ENCODE data around the gene LPP. TPM values are rescaled to one million over a fixed set of nuclear protein-coding genes. Genes with fewer than 3 reads are reported as not detected.
A peak's percentile ranks its signal among the peaks of the same experiment; 100 is the strongest.

The LPP gene
- total RNA-seq, 1 donor from 2014 or later = 28.2 TPM

- no peak overlapping the region for H3K4me3 ChIP-seq (ENCODE audit: low read length in 3 of 3)
- no peaks in the 10 kb centered on the region for H3K36me3 ChIP-seq (ENCODE audit: control insufficient read depth in 3 of 3, insufficient read depth in 3 of 3, low read length in 3 of 3)
- H3K4me1 ChIP-seq (ENCODE audit: control insufficient read depth in 3 of 3, insufficient read depth in 3 of 3, low read length in 3 of 3) = peaks cover 0 to 12% (median under 1%) of the 10 kb centered on the region in 3 donors
- H3K9me3 ChIP-seq (ENCODE audit: control insufficient read depth in 3 of 3, low read length in 3 of 3) = no peaks in the 10 kb centered on the region
- no peaks in the 10 kb centered on the region for H3K27me3 ChIP-seq (ENCODE audit: control insufficient read depth in 3 of 3, insufficient read depth in 3 of 3, low read length in 3 of 3)
- H3K9ac ChIP-seq (ENCODE audit: low read depth in 1 of 3, low read length in 3 of 3) = no peak overlapping the region
- H3K27ac ChIP-seq (ENCODE audit: low read depth, low read length) = no peak overlapping the region
These were observed 510.8 kb downstream of the LPP start for GRCh38 chr3:188664795-188665194.

- no peak overlapping the region for H3K4me3 ChIP-seq (ENCODE audit: low read length in 3 of 3)
- no peaks in the 10 kb centered on the region for H3K27me3 ChIP-seq (ENCODE audit: control insufficient read depth in 3 of 3, insufficient read depth in 3 of 3, low read length in 3 of 3)
- H3K9ac ChIP-seq (ENCODE audit: low read depth in 1 of 3, low read length in 3 of 3) = no peak overlapping the region
- no peak overlapping the region for H3K27ac ChIP-seq (ENCODE audit: low read depth, low read length)
- H3K4me1 ChIP-seq (ENCODE audit: control insufficient read depth in 3 of 3, insufficient read depth in 3 of 3, low read length in 3 of 3) = peaks cover 0 to 6% (median 0%) of the 10 kb centered on the region in 3 donors
- no peaks in the 10 kb centered on the region for H3K9me3 ChIP-seq (ENCODE audit: control insufficient read depth in 3 of 3, low read length in 3 of 3)
- H3K36me3 ChIP-seq (ENCODE audit: control insufficient read depth in 3 of 3, insufficient read depth in 3 of 3, low read length in 3 of 3) = no peaks in the 10 kb centered on the region
These were observed 514.0 kb downstream of the LPP start for GRCh38 chr3:188667926-188668325.

GRCh38 chr3:188670446-188670845 lies 516.5 kb downstream of the LPP start:
- Histone ChIP-seq H3K27ac (ENCODE audit: low read depth, low read length) (no peak overlapping the region), H3K27me3 (ENCODE audit: control insufficient read depth in 3 of 3, insufficient read depth in 3 of 3, low read length in 3 of 3) (no peaks in the 10 kb centered on the region), H3K36me3 (ENCODE audit: control insufficient read depth in 3 of 3, insufficient read depth in 3 of 3, low read length in 3 of 3) (no peaks in the 10 kb centered on the region), H3K4me3 (ENCODE audit: low read length in 3 of 3) (no peak overlapping the region), H3K9ac (ENCODE audit: low read depth in 1 of 3, low read length in 3 of 3) (no peak overlapping the region), H3K9me3 (ENCODE audit: control insufficient read depth in 3 of 3, low read length in 3 of 3) (no peaks in the 10 kb centered on the region), H3K4me1 (ENCODE audit: control insufficient read depth in 3 of 3, insufficient read depth in 3 of 3, low read length in 3 of 3) (no peaks in the 10 kb centered on the region)

GRCh38 chr3:188671971-188672370 lies 518.0 kb downstream of the LPP start:
- Histone ChIP-seq H3K4me1 (ENCODE audit: control insufficient read depth in 3 of 3, insufficient read depth in 3 of 3, low read length in 3 of 3) (no peaks in the 10 kb centered on the region), H3K4me3 (ENCODE audit: low read length in 3 of 3) (no peak overlapping the region), H3K27ac (ENCODE audit: low read depth, low read length) (no peak overlapping the region), H3K9ac (ENCODE audit: low read depth in 1 of 3, low read length in 3 of 3) (no peak overlapping the region), H3K27me3 (ENCODE audit: control insufficient read depth in 3 of 3, insufficient read depth in 3 of 3, low read length in 3 of 3) (no peaks in the 10 kb centered on the region), H3K9me3 (ENCODE audit: control insufficient read depth in 3 of 3, low read length in 3 of 3) (no peaks in the 10 kb centered on the region), H3K36me3 (ENCODE audit: control insufficient read depth in 3 of 3, insufficient read depth in 3 of 3, low read length in 3 of 3) (no peaks in the 10 kb centered on the region)

- Histone ChIP-seq H3K9ac (ENCODE audit: low read depth in 1 of 3, low read length in 3 of 3) (no peak overlapping the region), H3K27ac (ENCODE audit: low read depth, low read length) (no peak overlapping the region), H3K9me3 (ENCODE audit: control insufficient read depth in 3 of 3, low read length in 3 of 3) (no peaks in the 10 kb centered on the region), H3K36me3 (ENCODE audit: control insufficient read depth in 3 of 3, insufficient read depth in 3 of 3, low read length in 3 of 3) (no peaks in the 10 kb centered on the region), H3K27me3 (ENCODE audit: control insufficient read depth in 3 of 3, insufficient read depth in 3 of 3, low read length in 3 of 3) (no peaks in the 10 kb centered on the region), H3K4me3 (ENCODE audit: low read length in 3 of 3) (no peak overlapping the region), H3K4me1 (ENCODE audit: control insufficient read depth in 3 of 3, insufficient read depth in 3 of 3, low read length in 3 of 3) (no peaks in the 10 kb centered on the region)
These were observed 518.9 kb downstream of the LPP start for GRCh38 chr3:188672840-188673239.

GRCh38 chr3:188673646-188674186 lies 519.8 kb downstream of the LPP start:
- H3K4me3 ChIP-seq (ENCODE audit: low read length in 3 of 3) = no peak overlapping the region
- H3K27me3 ChIP-seq (ENCODE audit: control insufficient read depth in 3 of 3, insufficient read depth in 3 of 3, low read length in 3 of 3) = no peaks in the 10 kb centered on the region
- no peaks in the 10 kb centered on the region for H3K9me3 ChIP-seq (ENCODE audit: control insufficient read depth in 3 of 3, low read length in 3 of 3)
- no peaks in the 10 kb centered on the region for H3K4me1 ChIP-seq (ENCODE audit: control insufficient read depth in 3 of 3, insufficient read depth in 3 of 3, low read length in 3 of 3)
- no peak overlapping the region for H3K9ac ChIP-seq (ENCODE audit: low read depth in 1 of 3, low read length in 3 of 3)
- no peak overlapping the region for H3K27ac ChIP-seq (ENCODE audit: low read depth, low read length)
- no peaks in the 10 kb centered on the region for H3K36me3 ChIP-seq (ENCODE audit: control insufficient read depth in 3 of 3, insufficient read depth in 3 of 3, low read length in 3 of 3)

GRCh38 chr3:188674595-188674994 lies 520.6 kb downstream of the LPP start:
- Histone ChIP-seq H3K9me3 (ENCODE audit: control insufficient read depth in 3 of 3, low read length in 3 of 3) (no peaks in the 10 kb centered on the region), H3K27ac (ENCODE audit: low read depth, low read length) (no peak overlapping the region), H3K36me3 (ENCODE audit: control insufficient read depth in 3 of 3, insufficient read depth in 3 of 3, low read length in 3 of 3) (no peaks in the 10 kb centered on the region), H3K4me1 (ENCODE audit: control insufficient read depth in 3 of 3, insufficient read depth in 3 of 3, low read length in 3 of 3) (peaks cover 0 to 1% (median 0%) of the 10 kb centered on the region in 3 donors), H3K4me3 (ENCODE audit: low read length in 3 of 3) (no peak overlapping the region), H3K27me3 (ENCODE audit: control insufficient read depth in 3 of 3, insufficient read depth in 3 of 3, low read length in 3 of 3) (no peaks in the 10 kb centered on the region), H3K9ac (ENCODE audit: low read depth in 1 of 3, low read length in 3 of 3) (no peak overlapping the region)

- H3K27ac ChIP-seq (ENCODE audit: low read depth, low read length) = no peak overlapping the region
- no peaks in the 10 kb centered on the region for H3K9me3 ChIP-seq (ENCODE audit: control insufficient read depth in 3 of 3, low read length in 3 of 3)
- no peak overlapping the region for H3K4me3 ChIP-seq (ENCODE audit: low read length in 3 of 3)
- H3K9ac ChIP-seq (ENCODE audit: low read depth in 1 of 3, low read length in 3 of 3) = no peak overlapping the region
- H3K4me1 ChIP-seq (ENCODE audit: control insufficient read depth in 3 of 3, insufficient read depth in 3 of 3, low read length in 3 of 3) = peaks cover 4 to 18% (median 6%) of the 10 kb centered on the region in 3 donors
- no peaks in the 10 kb centered on the region for H3K27me3 ChIP-seq (ENCODE audit: control insufficient read depth in 3 of 3, insufficient read depth in 3 of 3, low read length in 3 of 3)
- no peaks in the 10 kb centered on the region for H3K36me3 ChIP-seq (ENCODE audit: control insufficient read depth in 3 of 3, insufficient read depth in 3 of 3, low read length in 3 of 3)
These were observed 523.4 kb downstream of the LPP start for GRCh38 chr3:188677344-188677743.

- H3K27me3 ChIP-seq (ENCODE audit: control insufficient read depth in 3 of 3, insufficient read depth in 3 of 3, low read length in 3 of 3) = no peaks in the 10 kb centered on the region
- H3K9ac ChIP-seq (ENCODE audit: low read depth in 1 of 3, low read length in 3 of 3) = no peak overlapping the region
- H3K4me3 ChIP-seq (ENCODE audit: low read length in 3 of 3) = no peak overlapping the region
- H3K36me3 ChIP-seq (ENCODE audit: control insufficient read depth in 3 of 3, insufficient read depth in 3 of 3, low read length in 3 of 3) = no peaks in the 10 kb centered on the region
- no peaks in the 10 kb centered on the region for H3K9me3 ChIP-seq (ENCODE audit: control insufficient read depth in 3 of 3, low read length in 3 of 3)
- peaks cover 13 to 31% (median 16%) of the 10 kb centered on the region in 3 donors for H3K4me1 ChIP-seq (ENCODE audit: control insufficient read depth in 3 of 3, insufficient read depth in 3 of 3, low read length in 3 of 3)
- peak overlapping the region; percentile 45 for H3K27ac ChIP-seq (ENCODE audit: low read depth, low read length)
These were observed 526.2 kb downstream of the LPP start for GRCh38 chr3:188680189-188680588.

- Histone ChIP-seq H3K27ac (ENCODE audit: low read depth, low read length) (no peak overlapping the region), H3K36me3 (ENCODE audit: control insufficient read depth in 3 of 3, insufficient read depth in 3 of 3, low read length in 3 of 3) (no peaks in the 10 kb centered on the region), H3K4me3 (ENCODE audit: low read length in 3 of 3) (no peak overlapping the region), H3K9ac (ENCODE audit: low read depth in 1 of 3, low read length in 3 of 3) (no peak overlapping the region), H3K9me3 (ENCODE audit: control insufficient read depth in 3 of 3, low read length in 3 of 3) (no peaks in the 10 kb centered on the region), H3K27me3 (ENCODE audit: control insufficient read depth in 3 of 3, insufficient read depth in 3 of 3, low read length in 3 of 3) (no peaks in the 10 kb centered on the region), H3K4me1 (ENCODE audit: control insufficient read depth in 3 of 3, insufficient read depth in 3 of 3, low read length in 3 of 3) (peaks cover 13 to 31% (median 16%) of the 10 kb centered on the region in 3 donors)
These were observed 526.6 kb downstream of the LPP start for GRCh38 chr3:188680605-188681004.
